ENCODE measurements around the gene HNRNPL.

Gene HNRNPL

GRCh38 chr19:38845374-38846024, 4.3 kb downstream of the HNRNPL start:
- DNase-seq (ENCODE audit: low read depth), result no peak

- no peak for DNase-seq (ENCODE audit: low read depth)
These were observed 5.6 kb downstream of the HNRNPL start for GRCh38 chr19:38844093-38844686.

GRCh38 chr19:38843175-38843758, 6.5 kb downstream of the HNRNPL start:
- no peak for DNase-seq (ENCODE audit: low read depth)

GRCh38 chr19:38842439-38843174, 7.2 kb downstream of the HNRNPL start:
- peak; percentile 37 for DNase-seq (ENCODE audit: low read depth)

GRCh38 chr19:38841787-38842438, 7.9 kb downstream of the HNRNPL start:
- DNase-seq (ENCODE audit: low read depth), result no peak

- no peak for DNase-seq (ENCODE audit: low read depth)
These were observed 8.5 kb downstream of the HNRNPL start for GRCh38 chr19:38841180-38841766.

- no peak for DNase-seq (ENCODE audit: low read depth)
These were observed 9.2 kb downstream of the HNRNPL start for GRCh38 chr19:38840583-38840968.

- DNase-seq (ENCODE audit: low read depth), result no peak
These were observed 9.8 kb downstream of the HNRNPL start for GRCh38 chr19:38839816-38840582.

GRCh38 chr19:38838986-38839761, 10.6 kb downstream of the HNRNPL start:
- DNase-seq (ENCODE audit: low read depth), result no peak

- peak; percentile 35 for DNase-seq (ENCODE audit: low read depth)
These were observed 11.4 kb downstream of the HNRNPL start for GRCh38 chr19:38838208-38838985.

- DNase-seq (ENCODE audit: low read depth), result no peak
These were observed 12.1 kb downstream of the HNRNPL start for GRCh38 chr19:38837656-38838121.

- DNase-seq (ENCODE audit: low read depth), result no peak
These were observed 12.7 kb downstream of the HNRNPL start for GRCh38 chr19:38836983-38837626.

GRCh38 chr19:38836159-38836982, 13.4 kb downstream of the HNRNPL start:
- DNase-seq (ENCODE audit: low read depth), result no peak

GRCh38 chr19:38834590-38834989, 15.2 kb downstream of the HNRNPL start:
- no peak for DNase-seq (ENCODE audit: low read depth)

- no peak for DNase-seq (ENCODE audit: low read depth)
These were observed 15.7 kb downstream of the HNRNPL start for GRCh38 chr19:38834104-38834490.

- DNase-seq (ENCODE audit: low read depth), result no peak
These were observed 16.7 kb downstream of the HNRNPL start for GRCh38 chr19:38833092-38833425.

- DNase-seq (ENCODE audit: low read depth), result no peak
These were observed 18.6 kb downstream of the HNRNPL start for GRCh38 chr19:38831142-38831605.
